ENCODE results near the gene PRELP. TPM values are rescaled to one million over a fixed set of nuclear protein-coding genes. Genes with fewer than 3 reads are reported as not detected.

PRELP gene
- total and polyA plus RNA-seq, 7 experiments from 2014 or later, result not detected

DNA sequence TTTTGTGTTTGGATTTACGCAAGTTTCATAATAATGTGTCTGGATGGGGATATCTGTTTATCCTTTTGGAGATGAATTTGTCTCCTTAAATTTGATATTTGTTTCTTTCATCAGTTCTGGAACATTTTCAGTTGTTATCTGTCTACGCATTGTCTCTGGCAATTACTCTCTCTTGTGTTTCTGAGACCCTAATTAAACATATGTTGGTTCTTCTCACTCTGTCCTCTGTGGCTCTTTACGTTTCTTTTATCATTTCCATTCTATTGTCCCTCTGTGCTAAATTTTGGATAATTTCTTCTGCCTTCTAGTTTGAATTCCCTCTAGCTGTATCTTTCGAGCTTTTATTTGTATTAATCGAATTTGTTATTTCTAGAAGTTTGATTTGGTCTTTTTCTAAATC is 17.5 kb upstream of the PRELP start:
- Histone ChIP-seq H3K27me3 (ENCODE audit: control insufficient read depth in 2 of 2, insufficient read depth in 2 of 2, low read length in 2 of 2) (no peaks in the 10 kb centered on the region), H3K36me3 (ENCODE audit: control insufficient read depth in 2 of 3, insufficient read depth in 3 of 3, low read length in 3 of 3) (no peaks in the 10 kb centered on the region), H3K9me3 (ENCODE audit: control insufficient read depth in 2 of 3, low read length in 3 of 3) (no peaks in the 10 kb centered on the region), H3K27ac (ENCODE audit: low read depth, low read length) (no peak overlapping the region), H3K4me1 (ENCODE audit: control insufficient read depth in 2 of 2, insufficient read depth in 2 of 2, low read length in 2 of 2) (no peaks in the 10 kb centered on the region), H3K4me3 (ENCODE audit: low read length) (no peak overlapping the region)
- Mint-ChIP-seq H3K27ac (no peak overlapping the region), H3K4me1 (no peaks in the 10 kb centered on the region), H3K27me3 (peaks cover 22 to 33% (median 27%) of the 10 kb centered on the region in 5 donors), H3K9me3 (no peaks in the 10 kb centered on the region), H3K36me3 (no peaks in the 10 kb centered on the region), H3K4me3 (no peak overlapping the region)
- ATAC-seq (no peak), DNase-seq (no peak)
- ChIA-PET POLR2A (no interaction called here), CTCF (no interaction called here)
- intact Hi-C loops (cut with micrococcal nuclease), result no loop called here

DNA sequence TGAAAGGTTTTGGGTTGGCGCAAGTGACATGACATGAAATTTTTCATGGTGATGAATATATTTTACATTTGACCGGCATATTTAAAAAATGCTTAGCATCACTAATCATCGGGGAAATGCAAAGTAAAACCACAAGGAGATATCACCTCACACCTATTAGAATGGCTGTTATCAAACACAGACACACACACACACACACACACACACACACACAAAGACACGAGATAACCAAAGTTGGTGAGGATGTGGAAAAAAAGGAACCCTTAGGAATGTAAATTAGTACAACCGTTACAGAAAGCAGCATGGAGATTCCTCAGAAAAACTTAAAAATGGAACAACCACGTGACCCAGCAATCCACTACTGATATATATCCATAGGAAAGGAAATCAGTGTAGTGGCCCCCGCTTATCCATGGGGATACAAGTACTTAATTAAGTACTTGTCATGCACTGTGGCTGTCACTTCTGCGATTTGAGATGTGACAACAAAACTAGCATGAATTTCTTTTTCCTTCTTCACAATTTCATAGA is 15.9 kb upstream of the PRELP start:
- peaks cover 0 to 2% (median 0%) of the 10 kb centered on the region in 11 donors for H3K9me3 Mint-ChIP-seq
- H3K9me3 ChIP-seq (ENCODE audit: control insufficient read depth in 2 of 3, low read length in 3 of 3), result no peaks in the 10 kb centered on the region
- no peak overlapping the region for H3K27ac Mint-ChIP-seq
- H3K36me3 Mint-ChIP-seq, result no peaks in the 10 kb centered on the region
- no peaks in the 10 kb centered on the region for H3K4me1 Mint-ChIP-seq
- no peak overlapping the region for H3K4me3 Mint-ChIP-seq
- peaks cover 23 to 31% (median 26%) of the 10 kb centered on the region in 5 donors for H3K27me3 Mint-ChIP-seq
- ChIA-PET CTCF (interaction anchor here (0.6 kb wide), 1 partner anchor 216 kb away, joined by 3 read pairs; no protein-coding TSS in a partner anchor), POLR2A (no interaction called here)
- H3K27ac ChIP-seq (ENCODE audit: low read depth, low read length), result no peak overlapping the region
- intact Hi-C loops (cut with micrococcal nuclease), result no loop called here
- H3K4me3 ChIP-seq (ENCODE audit: low read length), result no peak overlapping the region
- H3K36me3 ChIP-seq (ENCODE audit: control insufficient read depth in 2 of 3, insufficient read depth in 3 of 3, low read length in 3 of 3), result no peaks in the 10 kb centered on the region
- no peaks in the 10 kb centered on the region for H3K27me3 ChIP-seq (ENCODE audit: control insufficient read depth in 2 of 2, insufficient read depth in 2 of 2, low read length in 2 of 2)
- ATAC-seq (no peak), DNase-seq (no peak)
- no peaks in the 10 kb centered on the region for H3K4me1 ChIP-seq (ENCODE audit: control insufficient read depth in 2 of 2, insufficient read depth in 2 of 2, low read length in 2 of 2)

DNA sequence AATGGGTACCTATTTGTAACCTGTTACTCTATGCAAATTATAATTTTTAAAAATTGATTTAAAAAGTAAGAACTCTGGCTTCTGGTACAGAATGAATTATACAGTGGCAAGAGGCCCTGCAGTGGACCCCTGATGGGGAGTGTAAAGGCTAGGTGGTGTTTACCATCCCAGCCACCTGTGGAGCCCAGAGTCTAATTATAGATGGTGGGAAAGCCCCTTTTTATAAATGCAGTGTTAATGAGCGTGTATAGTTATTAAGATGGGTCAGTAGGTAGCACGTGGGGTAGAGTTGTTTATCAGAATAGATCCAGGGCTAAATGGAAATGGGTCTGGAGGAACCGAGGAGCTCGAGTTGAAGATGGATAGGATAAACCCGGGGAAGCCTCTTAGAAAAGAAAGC is 13.9 kb upstream of the PRELP start:
- Mint-ChIP-seq H3K9me3 (peaks cover 0 to 2% (median 0%) of the 10 kb centered on the region in 11 donors), H3K36me3 (no peaks in the 10 kb centered on the region), H3K27ac (no peak overlapping the region), H3K4me1 (peaks cover 0 to 2% (median 0%) of the 10 kb centered on the region in 7 donors), H3K4me3 (no peak overlapping the region), H3K27me3 (peaks cover 23 to 29% (median 26%) of the 10 kb centered on the region in 5 donors)
- no peaks in the 10 kb centered on the region for H3K9me3 ChIP-seq (ENCODE audit: control insufficient read depth in 2 of 3, low read length in 3 of 3)
- intact Hi-C loops (cut with micrococcal nuclease), result no loop called here
- ChIA-PET POLR2A (no interaction called here), CTCF (no interaction called here)
- DNase-seq (no peak), ATAC-seq (no peak)
- H3K36me3 ChIP-seq (ENCODE audit: control insufficient read depth in 2 of 3, insufficient read depth in 3 of 3, low read length in 3 of 3), result no peaks in the 10 kb centered on the region
- H3K27ac ChIP-seq (ENCODE audit: low read depth, low read length), result no peak overlapping the region
- no peaks in the 10 kb centered on the region for H3K4me1 ChIP-seq (ENCODE audit: control insufficient read depth in 2 of 2, insufficient read depth in 2 of 2, low read length in 2 of 2)
- no peak overlapping the region for H3K4me3 ChIP-seq (ENCODE audit: low read length)
- no peaks in the 10 kb centered on the region for H3K27me3 ChIP-seq (ENCODE audit: control insufficient read depth in 2 of 2, insufficient read depth in 2 of 2, low read length in 2 of 2)

DNA sequence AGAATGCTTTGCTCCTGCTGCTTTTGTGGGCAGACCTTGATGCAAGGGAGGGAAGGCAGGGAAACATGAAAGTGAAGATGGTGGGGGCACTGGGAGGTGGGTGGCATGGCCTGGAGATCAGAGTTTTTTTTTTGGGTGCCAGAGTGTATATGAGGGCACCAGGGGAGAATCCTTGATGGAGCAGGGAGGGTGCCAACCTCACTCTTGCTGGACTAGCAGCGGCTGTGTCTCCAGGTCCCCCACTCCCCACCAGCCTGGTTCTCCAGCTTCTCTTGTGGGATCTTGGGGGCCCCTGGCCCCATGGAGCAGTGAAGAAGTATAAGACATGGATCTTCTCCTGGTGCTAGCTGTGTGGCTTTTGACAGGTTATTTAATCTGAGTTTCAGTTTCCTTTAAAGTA is 13.5 kb upstream of the PRELP start:
- H3K9me3 Mint-ChIP-seq, result peaks cover 0 to 2% (median 0%) of the 10 kb centered on the region in 11 donors
- no peak overlapping the region for H3K27ac ChIP-seq (ENCODE audit: low read depth, low read length)
- H3K27me3 ChIP-seq (ENCODE audit: control insufficient read depth in 2 of 2, insufficient read depth in 2 of 2, low read length in 2 of 2), result no peaks in the 10 kb centered on the region
- H3K27ac Mint-ChIP-seq, result no peak overlapping the region
- intact Hi-C loops (cut with micrococcal nuclease), result no loop called here
- H3K4me3 ChIP-seq (ENCODE audit: low read length), result no peak overlapping the region
- H3K9me3 ChIP-seq (ENCODE audit: control insufficient read depth in 2 of 3, low read length in 3 of 3), result no peaks in the 10 kb centered on the region
- H3K4me1 Mint-ChIP-seq, result peaks cover 0 to 2% (median 0%) of the 10 kb centered on the region in 7 donors
- ATAC-seq, result no peak
- peaks cover 23 to 32% (median 26%) of the 10 kb centered on the region in 5 donors for H3K27me3 Mint-ChIP-seq
- H3K36me3 Mint-ChIP-seq, result no peaks in the 10 kb centered on the region
- H3K36me3 ChIP-seq (ENCODE audit: control insufficient read depth in 2 of 3, insufficient read depth in 3 of 3, low read length in 3 of 3), result no peaks in the 10 kb centered on the region
- POLR2A ChIA-PET, result no interaction called here
- no peak overlapping the region for H3K4me3 Mint-ChIP-seq
- CTCF ChIA-PET, result no interaction called here
- H3K4me1 ChIP-seq (ENCODE audit: control insufficient read depth in 2 of 2, insufficient read depth in 2 of 2, low read length in 2 of 2), result no peaks in the 10 kb centered on the region
- no peak for DNase-seq

DNA sequence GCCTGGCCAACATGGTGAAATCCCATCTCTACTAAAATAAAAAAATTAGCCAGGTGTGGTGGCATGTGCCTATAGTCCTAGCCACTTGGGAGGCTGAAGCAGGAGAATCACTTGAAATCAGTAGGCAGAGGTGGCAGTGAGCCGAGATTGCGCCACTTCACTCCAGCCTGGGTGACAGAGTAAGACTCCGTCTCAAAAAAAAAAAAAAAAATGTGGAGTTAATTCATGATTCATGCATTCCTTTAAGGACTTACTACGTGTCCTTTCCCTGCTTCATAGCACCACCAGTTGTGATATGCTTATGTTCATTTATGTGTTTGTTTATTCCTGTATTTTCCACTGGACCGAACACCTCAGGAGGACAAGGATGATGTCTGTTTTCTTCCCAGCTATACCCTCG is 12.7 kb upstream of the PRELP start:
- intact Hi-C loops (cut with micrococcal nuclease), result no loop called here
- ChIA-PET POLR2A (no interaction called here), CTCF (interaction anchor here (0.5 kb wide), 1 partner anchor 298 kb away, joined by 3 read pairs; no protein-coding TSS in a partner anchor)
- Mint-ChIP-seq H3K9me3 (peaks cover 0 to 2% (median 0%) of the 10 kb centered on the region in 11 donors), H3K36me3 (no peaks in the 10 kb centered on the region), H3K27ac (no peak overlapping the region), H3K27me3 (peaks cover 19 to 38% (median 26%) of the 10 kb centered on the region in 5 donors), H3K4me3 (no peak overlapping the region), H3K4me1 (peaks cover 0 to 2% (median 0%) of the 10 kb centered on the region in 7 donors)
- H3K9me3 ChIP-seq (ENCODE audit: control insufficient read depth in 2 of 3, low read length in 3 of 3), result no peaks in the 10 kb centered on the region
- DNase-seq (no peak), ATAC-seq (no peak)
- H3K4me3 ChIP-seq (ENCODE audit: low read length), result no peak overlapping the region
- no peaks in the 10 kb centered on the region for H3K4me1 ChIP-seq (ENCODE audit: control insufficient read depth in 2 of 2, insufficient read depth in 2 of 2, low read length in 2 of 2)
- no peak overlapping the region for H3K27ac ChIP-seq (ENCODE audit: low read depth, low read length)
- no peaks in the 10 kb centered on the region for H3K27me3 ChIP-seq (ENCODE audit: control insufficient read depth in 2 of 2, insufficient read depth in 2 of 2, low read length in 2 of 2)
- no peaks in the 10 kb centered on the region for H3K36me3 ChIP-seq (ENCODE audit: control insufficient read depth in 2 of 3, insufficient read depth in 3 of 3, low read length in 3 of 3)

DNA sequence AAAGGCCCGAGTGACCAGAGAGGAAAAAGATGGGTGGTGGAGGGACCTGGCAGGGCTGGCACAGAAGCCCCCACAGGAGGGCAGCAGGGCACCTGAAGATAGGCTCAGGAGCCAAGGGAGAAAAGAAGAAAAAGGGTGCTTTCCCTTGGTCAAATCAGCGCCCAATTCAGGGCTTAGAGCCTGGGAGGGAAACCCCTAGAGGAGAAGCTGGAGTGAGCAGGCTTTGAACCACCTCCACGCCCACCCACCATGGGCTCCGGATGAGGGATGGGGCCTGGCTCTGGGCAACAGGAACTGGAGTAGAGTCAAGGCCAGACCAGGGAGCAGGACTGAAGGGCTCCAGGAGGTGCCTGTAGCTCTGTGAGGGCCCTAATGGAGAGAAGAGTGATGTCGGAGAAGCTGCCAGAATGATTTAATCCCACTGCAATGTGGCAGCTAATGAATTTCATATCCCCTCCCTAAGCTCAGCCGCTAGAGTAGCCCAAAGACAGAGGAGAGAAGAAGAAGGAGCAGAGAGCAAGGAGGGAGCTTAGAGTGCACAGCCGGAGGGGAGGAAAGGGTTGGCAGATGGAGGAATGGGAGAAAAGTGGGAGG is 12.0 kb upstream of the PRELP start:
- no peak overlapping the region for H3K4me3 ChIP-seq (ENCODE audit: low read length)
- ATAC-seq (no peak), DNase-seq (no peak)
- H3K27me3 ChIP-seq (ENCODE audit: control insufficient read depth in 2 of 2, insufficient read depth in 2 of 2, low read length in 2 of 2), result no peaks in the 10 kb centered on the region
- H3K27ac ChIP-seq (ENCODE audit: low read depth, low read length), result no peak overlapping the region
- peaks cover 0 to 2% (median 0%) of the 10 kb centered on the region in 11 donors for H3K9me3 Mint-ChIP-seq
- no peaks in the 10 kb centered on the region for H3K4me1 ChIP-seq (ENCODE audit: control insufficient read depth in 2 of 2, insufficient read depth in 2 of 2, low read length in 2 of 2)
- POLR2A ChIA-PET, result no interaction called here
- CTCF ChIA-PET, result interaction anchor here (0.5 kb wide), 1 partner anchor 298 kb away, joined by 3 read pairs; no protein-coding TSS in a partner anchor
- no peaks in the 10 kb centered on the region for H3K36me3 ChIP-seq (ENCODE audit: control insufficient read depth in 2 of 3, insufficient read depth in 3 of 3, low read length in 3 of 3)
- peaks cover 0 to 3% (median 0%) of the 10 kb centered on the region in 7 donors for H3K4me1 Mint-ChIP-seq
- H3K27me3 Mint-ChIP-seq, result peaks cover 21 to 37% (median 27%) of the 10 kb centered on the region in 5 donors
- H3K27ac Mint-ChIP-seq, result no peak overlapping the region
- H3K9me3 ChIP-seq (ENCODE audit: control insufficient read depth in 2 of 3, low read length in 3 of 3), result no peaks in the 10 kb centered on the region
- no peak overlapping the region for H3K4me3 Mint-ChIP-seq
- H3K36me3 Mint-ChIP-seq, result no peaks in the 10 kb centered on the region
- intact Hi-C loops (cut with micrococcal nuclease), result no loop called here

DNA sequence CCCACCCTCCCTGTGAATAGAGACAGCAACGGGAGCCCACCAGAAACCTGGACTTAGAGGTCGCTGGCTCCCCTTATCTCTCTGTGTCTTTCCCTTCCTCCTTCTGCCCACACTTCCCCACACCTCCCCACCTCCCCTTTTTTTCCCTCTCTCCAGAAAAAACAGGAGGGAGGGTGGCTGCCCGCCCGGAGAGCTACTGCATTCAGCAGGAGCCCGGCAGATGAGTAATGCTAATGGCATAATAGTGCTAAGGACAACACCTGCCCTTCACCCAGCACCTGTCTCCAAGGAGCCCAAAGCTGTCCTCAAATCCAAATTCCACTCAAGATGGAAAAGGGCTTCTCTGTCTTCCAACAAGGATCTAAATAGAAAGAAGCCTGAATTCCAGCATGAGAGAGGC is 11.4 kb upstream of the PRELP start:
- DNase-seq (no peak), ATAC-seq (no peak)
- no peak overlapping the region for H3K27ac Mint-ChIP-seq
- peaks cover 21 to 40% (median 27%) of the 10 kb centered on the region in 5 donors for H3K27me3 Mint-ChIP-seq
- no peaks in the 10 kb centered on the region for H3K36me3 ChIP-seq (ENCODE audit: control insufficient read depth in 2 of 3, insufficient read depth in 3 of 3, low read length in 3 of 3)
- ChIA-PET POLR2A (no interaction called here), CTCF (no interaction called here)
- peaks cover 0 to 4% (median 0%) of the 10 kb centered on the region in 7 donors for H3K4me1 Mint-ChIP-seq
- intact Hi-C loops (cut with micrococcal nuclease), result no loop called here
- H3K36me3 Mint-ChIP-seq, result no peaks in the 10 kb centered on the region
- no peak overlapping the region for H3K27ac ChIP-seq (ENCODE audit: low read depth, low read length)
- H3K4me3 Mint-ChIP-seq, result no peak overlapping the region
- no peaks in the 10 kb centered on the region for H3K9me3 ChIP-seq (ENCODE audit: control insufficient read depth in 2 of 3, low read length in 3 of 3)
- no peaks in the 10 kb centered on the region for H3K4me1 ChIP-seq (ENCODE audit: control insufficient read depth in 2 of 2, insufficient read depth in 2 of 2, low read length in 2 of 2)
- no peaks in the 10 kb centered on the region for H3K27me3 ChIP-seq (ENCODE audit: control insufficient read depth in 2 of 2, insufficient read depth in 2 of 2, low read length in 2 of 2)
- peaks cover 0 to 2% (median 0%) of the 10 kb centered on the region in 11 donors for H3K9me3 Mint-ChIP-seq
- no peak overlapping the region for H3K4me3 ChIP-seq (ENCODE audit: low read length)

Data from naive thymus-derived CD4-positive, alpha-beta T cell (primary cell).